D341Med (cell line): ENCODE results near the gene TFPI.
"Not testable (repeated sequence)": the region's sequence is repeated elsewhere in the genome, so short reads cannot be mapped to it uniquely, and the experiment has no call there.

Experiments
- DNase-seq: peaks from one replicate; pipeline ENCODE4 v3.0.0; 2012; ENCODE audit warnings: low spot score

Gene TFPI

GRCh38 chr2:187528042-187528441 is 26.2 kb downstream of the TFPI start:
- DNase-seq = no peak

GRCh38 chr2:187527262-187527661 is 27.0 kb downstream of the TFPI start:
- DNase-seq = no peak

- DNase-seq = no peak
Observed at GRCh38 chr2:187526792-187527191, 27.4 kb downstream of the TFPI start.

GRCh38 chr2:187525163-187525900 is 28.9 kb downstream of the TFPI start:
- DNase-seq = no peak

GRCh38 chr2:187523325-187523724 is 30.9 kb downstream of the TFPI start:
- DNase-seq = no peak

- no peak for DNase-seq
Observed at GRCh38 chr2:187520121-187520624, 34.1 kb downstream of the TFPI start.

- no peak for DNase-seq
Observed at GRCh38 chr2:187519419-187520120, 34.7 kb downstream of the TFPI start.

GRCh38 chr2:187517750-187518361 is 36.4 kb downstream of the TFPI start:
- DNase-seq = not testable (repeated sequence)

GRCh38 chr2:187516630-187517510 is 37.4 kb downstream of the TFPI start:
- DNase-seq = not testable (repeated sequence)

GRCh38 chr2:187514930-187515329 is 39.3 kb downstream of the TFPI start:
- DNase-seq = no peak

- DNase-seq = not testable (repeated sequence)
Observed at GRCh38 chr2:187514235-187514829, 39.9 kb downstream of the TFPI start.

GRCh38 chr2:187513460-187514234 is 40.6 kb downstream of the TFPI start:
- DNase-seq = not testable (repeated sequence)

GRCh38 chr2:187511356-187512315 is 42.6 kb downstream of the TFPI start:
- DNase-seq = no peak

- DNase-seq = not testable (repeated sequence)
Observed at GRCh38 chr2:187510419-187511355, 43.5 kb downstream of the TFPI start.

GRCh38 chr2:187509667-187510417 is 44.4 kb downstream of the TFPI start:
- no peak for DNase-seq

GRCh38 chr2:187506416-187506815 is 47.8 kb downstream of the TFPI start:
- DNase-seq = no peak

GRCh38 chr2:187505065-187505672 is 49.1 kb downstream of the TFPI start:
- no peak for DNase-seq
